ENCODE data around the gene SMYD5.

The SMYD5 gene

GRCh38 chr2:73238976-73239375 lies 24.9 kb downstream of the SMYD5 start:
- DNase-seq (ENCODE audit: low spot score), result no peak

DNA sequence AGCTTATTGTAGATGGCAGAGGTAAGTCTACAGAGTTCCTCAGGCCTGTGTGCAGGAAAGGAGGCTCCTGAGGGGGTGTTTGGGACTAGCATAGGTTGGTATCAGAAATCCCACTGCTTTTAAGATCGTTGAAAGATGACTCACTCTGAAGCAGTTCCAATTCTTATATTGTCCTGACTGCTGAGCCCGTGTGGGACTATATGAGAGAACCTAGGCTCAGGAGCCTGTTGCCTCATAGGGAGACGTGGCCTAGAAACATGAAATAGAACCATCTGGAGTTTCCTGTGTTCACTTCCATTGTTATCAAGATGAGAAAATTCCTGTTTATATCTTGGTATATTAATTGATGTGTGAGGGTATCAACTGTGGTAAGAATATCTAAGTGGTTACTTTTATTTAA lies 25.7 kb downstream of the SMYD5 start:
- no peak for DNase-seq (ENCODE audit: low spot score)

DNA sequence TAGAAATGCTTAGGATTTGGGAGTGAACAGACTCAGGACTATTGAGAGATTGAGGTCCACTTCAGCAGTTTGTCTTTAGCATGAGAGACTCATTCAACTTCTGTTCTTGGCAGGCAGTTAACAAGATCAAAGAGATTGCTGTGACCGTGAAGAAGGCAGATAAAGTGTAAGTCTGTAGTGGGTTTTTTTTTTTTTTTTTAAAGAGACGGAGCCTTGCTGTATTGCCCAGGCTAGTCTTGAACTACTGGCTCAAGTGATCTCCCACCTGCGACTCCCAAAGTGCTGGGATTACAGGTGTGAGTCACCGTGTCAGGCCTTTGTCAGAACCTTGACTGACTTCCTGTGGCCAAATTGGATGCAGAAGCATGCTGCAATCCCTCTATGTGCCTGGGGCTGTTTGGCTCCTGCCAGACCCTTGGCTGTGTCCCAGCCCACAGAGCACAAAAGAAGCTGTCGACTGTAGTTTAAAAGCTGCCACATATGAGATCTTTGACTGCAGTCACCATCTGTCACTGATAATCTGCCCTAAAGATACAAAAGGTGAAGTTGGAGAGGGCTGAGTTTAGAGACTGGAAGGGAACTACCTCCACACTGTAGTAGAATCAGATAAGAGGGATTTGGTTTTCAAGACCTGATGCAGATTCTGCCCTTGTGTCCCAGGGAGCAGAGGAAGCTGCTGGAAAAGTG lies 30.0 kb downstream of the SMYD5 start:
- DNase-seq (ENCODE audit: low spot score), result no peak

DNA sequence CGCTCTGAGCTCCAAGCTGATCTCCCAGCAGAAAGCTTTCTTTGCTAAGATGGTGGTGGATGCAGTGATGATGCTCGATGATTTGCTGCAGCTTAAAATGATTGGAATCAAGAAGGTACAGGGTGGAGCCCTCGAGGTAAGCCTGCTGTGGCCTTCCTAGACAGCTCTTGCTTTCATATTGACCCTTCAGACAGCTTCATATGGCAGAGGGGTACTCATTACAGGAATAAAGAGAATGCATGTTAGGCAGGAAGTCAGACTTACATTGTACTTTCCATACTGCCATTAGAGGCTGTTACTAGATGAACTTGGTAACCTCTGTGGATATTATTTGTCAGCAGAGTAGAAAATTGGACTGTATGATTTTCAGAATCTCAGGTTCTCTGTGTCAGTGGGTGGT lies 30.5 kb downstream of the SMYD5 start:
- DNase-seq (ENCODE audit: low spot score), result no peak

- no peak for DNase-seq (ENCODE audit: low spot score)
Observed at GRCh38 chr2:73246850-73247249, 32.8 kb downstream of the SMYD5 start.

GRCh38 chr2:73249636-73250035 lies 35.6 kb downstream of the SMYD5 start:
- no peak for DNase-seq (ENCODE audit: low spot score)

DNA sequence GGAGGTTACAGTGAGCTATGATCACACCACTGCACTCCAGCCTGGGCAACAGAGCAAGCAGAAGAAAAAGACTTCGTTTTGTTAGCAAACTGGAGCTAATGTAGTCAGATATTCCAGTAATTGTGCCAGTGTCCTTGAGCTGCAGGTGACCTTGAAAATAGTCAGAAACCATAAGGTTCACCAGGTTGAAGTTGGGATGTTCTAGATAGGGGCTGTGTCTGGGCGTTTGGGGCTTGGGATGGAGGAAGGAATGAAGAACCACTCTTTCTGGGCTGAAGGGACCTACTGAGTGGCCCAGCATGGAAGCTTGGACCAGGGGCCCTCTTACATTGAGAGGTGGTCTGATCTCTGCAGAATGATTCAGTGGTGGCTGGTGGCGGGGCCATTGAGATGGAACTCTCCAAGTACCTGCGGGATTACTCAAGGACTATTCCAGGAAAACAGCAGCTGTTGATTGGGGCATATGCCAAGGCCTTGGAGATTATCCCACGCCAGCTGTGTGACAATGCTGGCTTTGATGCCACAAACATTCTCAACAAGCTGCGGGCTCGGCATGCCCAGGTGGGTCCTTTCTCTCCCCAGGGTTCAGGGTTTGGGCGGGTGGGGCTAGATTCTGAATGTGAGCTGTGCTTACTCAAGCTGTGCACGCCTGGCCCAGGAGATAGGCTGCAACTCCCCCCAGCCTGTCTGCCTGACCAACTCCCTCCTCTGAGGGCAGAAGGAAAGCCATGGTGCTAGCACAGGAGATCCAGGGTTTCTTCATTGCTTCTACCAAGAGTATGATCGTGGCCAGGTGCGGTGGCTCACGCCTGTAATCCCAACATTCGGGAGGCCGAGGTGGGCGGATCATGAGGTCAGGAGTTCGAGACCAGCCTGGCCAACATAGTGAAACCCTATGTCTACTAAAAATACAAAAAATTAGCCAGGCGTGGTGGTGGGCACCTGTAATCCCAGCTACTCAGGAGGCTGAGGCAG lies 37.1 kb downstream of the SMYD5 start:
- DNase-seq (ENCODE audit: low spot score), result no peak

DNA sequence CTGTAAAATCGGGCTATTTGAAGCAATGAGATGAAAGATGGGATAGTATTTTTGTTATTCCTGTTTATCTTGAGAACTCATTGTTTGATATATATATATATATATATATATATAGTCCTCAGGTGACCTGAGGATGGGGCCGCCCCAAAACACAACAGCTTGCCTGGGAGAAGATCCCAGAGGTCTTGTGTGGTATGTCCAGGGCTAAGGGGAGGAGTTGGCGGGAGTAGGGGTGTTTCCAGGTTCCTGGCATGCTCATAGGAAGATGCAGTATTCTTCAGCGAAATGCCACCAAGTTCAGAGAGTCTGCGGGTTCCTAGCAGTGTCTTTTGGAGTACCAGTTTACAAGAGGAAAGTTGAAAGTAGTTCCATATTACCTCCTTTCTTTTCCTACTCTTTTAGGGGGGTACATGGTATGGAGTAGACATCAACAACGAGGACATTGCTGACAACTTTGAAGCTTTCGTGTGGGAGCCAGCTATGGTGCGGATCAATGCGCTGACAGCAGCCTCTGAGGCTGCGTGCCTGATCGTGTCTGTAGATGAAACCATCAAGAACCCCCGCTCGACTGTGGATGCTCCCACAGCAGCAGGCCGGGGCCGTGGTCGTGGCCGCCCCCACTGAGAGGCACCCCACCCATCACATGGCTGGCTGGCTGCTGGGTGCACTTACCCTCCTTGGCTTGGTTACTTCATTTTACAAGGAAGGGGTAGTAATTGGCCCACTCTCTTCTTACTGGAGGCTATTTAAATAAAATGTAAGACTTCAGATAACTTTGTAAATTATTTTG lies 38.4 kb downstream of the SMYD5 start:
- DNase-seq (ENCODE audit: low spot score), result no peak

GRCh38 chr2:73253400-73253799 lies 39.4 kb downstream of the SMYD5 start:
- DNase-seq (ENCODE audit: low spot score), result no peak

GRCh38 chr2:73253901-73254300 lies 39.9 kb downstream of the SMYD5 start:
- DNase-seq (ENCODE audit: low spot score), result no peak

DNA sequence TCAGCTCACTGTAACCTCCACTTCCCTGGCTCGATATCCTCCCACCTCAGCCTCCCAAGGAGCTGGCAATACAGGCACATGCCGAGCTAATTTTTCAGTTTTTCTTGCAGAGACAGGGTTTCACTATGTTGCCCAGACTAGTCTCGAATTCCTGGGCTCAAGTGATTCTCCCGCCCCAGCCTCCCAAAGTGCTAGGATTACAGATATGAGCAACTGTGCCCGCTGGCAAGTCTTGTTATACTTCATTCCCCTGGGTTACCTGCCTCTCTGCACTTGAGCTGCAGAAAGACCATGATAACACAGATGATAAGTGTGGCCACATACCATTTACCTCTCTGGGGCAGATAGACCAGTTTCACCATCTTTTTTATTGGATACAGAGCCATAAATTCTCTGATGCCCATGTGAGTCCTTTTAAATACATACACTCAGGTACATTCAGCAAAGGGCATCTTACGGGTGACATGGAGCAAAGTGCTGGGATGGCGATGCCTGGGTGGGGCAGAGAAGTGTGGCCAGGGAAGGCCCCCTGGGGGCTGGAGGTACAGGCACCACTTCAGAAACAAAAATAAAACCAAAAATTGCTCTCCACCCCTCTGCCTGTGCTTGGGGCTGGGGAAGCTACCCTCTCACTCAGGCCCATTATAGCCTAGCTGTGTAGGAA lies 40.4 kb downstream of the SMYD5 start:
- no peak for DNase-seq (ENCODE audit: low spot score)

- DNase-seq (ENCODE audit: low spot score), result no peak
Observed at GRCh38 chr2:73255007-73255644, 41.1 kb downstream of the SMYD5 start.

GRCh38 chr2:73255907-73256617 lies 42.0 kb downstream of the SMYD5 start:
- no peak for DNase-seq (ENCODE audit: low spot score)

GRCh38 chr2:73256618-73256922 lies 42.5 kb downstream of the SMYD5 start:
- DNase-seq (ENCODE audit: low spot score), result no peak

GRCh38 chr2:73257021-73257420 lies 43.0 kb downstream of the SMYD5 start:
- DNase-seq (ENCODE audit: low spot score), result no peak

DNA sequence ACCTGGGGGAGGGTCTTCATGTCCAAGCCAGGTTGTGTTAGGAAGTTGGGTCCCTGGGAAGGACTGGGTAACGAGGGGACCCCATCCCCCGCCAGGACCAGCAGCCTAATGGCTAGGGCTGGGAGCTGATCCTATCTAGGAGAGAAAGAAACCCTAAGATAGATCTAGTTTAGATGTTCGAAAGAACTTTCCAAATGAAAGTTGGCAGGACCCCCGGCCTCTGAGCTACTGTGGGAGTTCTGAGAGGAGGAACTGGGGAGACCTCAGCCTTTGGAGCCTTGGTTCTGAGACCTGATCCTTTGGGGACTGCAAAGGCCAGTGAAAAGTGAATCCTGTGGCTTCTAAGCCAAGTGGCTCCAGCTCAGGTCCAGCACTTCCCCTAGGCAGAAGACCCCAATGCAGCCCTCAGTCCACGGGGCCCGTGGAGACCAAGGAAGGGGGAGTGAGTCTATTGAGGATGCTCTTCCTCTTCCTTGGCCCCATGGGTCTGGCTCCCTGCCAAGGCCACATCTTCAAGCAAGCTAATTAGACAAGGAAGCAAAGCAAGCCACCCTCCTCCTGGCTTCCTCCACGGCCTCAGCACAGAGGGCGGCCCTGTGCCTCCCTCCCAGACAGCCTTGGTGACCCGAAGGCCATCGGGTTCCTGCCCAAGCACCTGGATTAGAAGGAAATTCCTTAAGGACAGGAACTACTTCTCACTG lies 43.5 kb downstream of the SMYD5 start:
- no peak for DNase-seq (ENCODE audit: low spot score)

GRCh38 chr2:73258186-73258912 lies 44.3 kb downstream of the SMYD5 start:
- DNase-seq (ENCODE audit: low spot score), result no peak

DNA sequence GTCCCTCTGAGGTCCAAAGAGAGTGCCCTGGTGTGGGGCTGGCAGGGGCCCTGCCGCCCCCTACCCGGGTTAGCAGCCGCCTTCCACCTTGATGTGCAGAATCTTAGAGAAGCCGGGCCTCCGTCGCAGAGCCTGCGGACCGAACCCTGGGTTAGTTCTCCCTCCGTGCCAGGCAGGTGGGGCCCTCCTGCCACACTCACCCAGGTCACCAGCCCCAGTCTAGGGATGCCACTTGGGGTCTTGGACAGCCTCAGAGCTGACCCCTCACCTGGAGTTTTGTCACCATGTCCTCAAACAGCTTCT lies 44.8 kb downstream of the SMYD5 start:
- DNase-seq (ENCODE audit: low spot score), result no peak

GRCh38 chr2:73259276-73259675 lies 45.2 kb downstream of the SMYD5 start:
- no peak for DNase-seq (ENCODE audit: low spot score)
